ENCODE data around the gene CUX1.

DNA sequence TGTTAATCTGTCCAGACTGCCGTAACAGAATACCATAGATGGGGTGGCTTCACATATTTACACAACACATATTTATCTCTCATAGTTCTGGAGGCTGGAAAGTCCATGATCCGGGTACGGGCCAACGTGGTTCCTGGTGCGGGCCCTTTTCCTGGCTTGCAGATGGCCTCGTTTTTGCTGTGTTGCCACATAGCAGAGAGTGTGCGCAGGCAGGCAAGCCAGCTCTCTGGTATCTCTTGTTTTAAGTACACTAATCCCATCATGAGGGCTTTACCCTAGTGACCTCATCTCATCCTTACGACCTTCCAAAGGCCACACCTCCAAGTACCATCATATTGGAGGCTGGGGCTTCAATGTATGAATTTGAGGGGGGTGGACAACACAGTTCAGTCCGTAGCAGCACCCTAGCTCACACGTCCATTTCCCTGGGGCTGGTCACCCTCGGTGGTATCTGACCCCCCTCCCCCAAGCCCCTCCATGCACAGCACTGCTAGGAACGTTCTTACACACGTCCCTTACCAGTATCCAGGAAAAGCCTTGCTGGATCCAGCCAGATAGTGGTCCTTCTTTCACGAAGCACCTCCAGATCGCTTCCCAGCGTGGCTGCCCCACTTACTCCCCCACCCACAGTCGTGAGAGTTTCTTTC lies 21.5 kb downstream of the CUX1 start:
- no peak for TF ChIP-seq ZNF274 (IDR thresholded peaks at IDR 0.05; ENCODE audit: low read depth, low read length)
- TF ChIP-seq YY1 (IDR thresholded peaks at IDR 0.05; ENCODE audit: insufficient read depth, insufficient read length), result no peak

All from NT2/D1 (cell line).